ENCODE data around the gene RAPGEF1. TPM values are rescaled to one million over a fixed set of nuclear protein-coding genes. Genes with fewer than 3 reads are reported as not detected.

Gene RAPGEF1
- total RNA-seq, 3 donors from 2014 or later = 67.1 to 103 (median 84.2) TPM

DNA sequence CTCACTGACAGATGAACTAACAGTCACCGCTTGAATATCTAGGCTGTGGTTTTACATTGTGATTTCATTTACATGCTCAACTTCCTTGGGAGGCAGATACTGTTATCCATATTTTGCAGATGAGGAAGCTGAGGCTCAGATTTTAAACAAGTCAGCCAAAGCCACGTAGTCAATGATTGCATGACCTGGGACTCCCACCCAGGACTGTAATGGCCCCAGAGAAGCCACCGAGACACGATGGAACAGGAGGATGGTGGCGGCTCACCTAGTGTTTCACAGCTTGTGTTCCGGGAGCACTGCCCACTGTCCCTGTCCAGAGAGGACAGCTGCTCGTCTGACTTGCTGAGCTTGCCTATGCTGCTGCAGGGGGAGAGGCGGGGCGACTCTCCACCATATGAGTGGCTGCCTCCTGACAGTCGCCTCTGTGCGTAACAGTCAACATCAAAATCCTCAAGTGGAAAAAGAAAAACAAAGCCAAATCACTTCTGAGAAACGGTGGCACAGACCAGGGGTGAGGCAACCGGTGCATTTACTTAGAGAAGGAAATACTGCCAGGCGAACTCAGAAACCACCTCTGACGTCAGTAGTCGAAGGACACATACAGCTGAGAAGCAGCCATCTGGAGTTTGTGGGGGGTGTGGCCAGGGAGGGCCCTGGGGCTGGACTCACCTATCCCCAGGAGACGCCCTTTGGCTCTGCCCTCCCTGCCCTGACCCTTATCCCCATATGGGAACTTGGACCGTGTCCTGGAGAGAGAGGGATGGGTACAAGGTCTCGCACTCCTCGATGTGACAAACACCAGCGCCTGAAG, 112.0 kb downstream of the RAPGEF1 start:
- DNase-seq (peak; percentile 89 to 95 (median 94)), ATAC-seq (peak; percentile 94)
- no peak overlapping the region for H3K4me3 ChIP-seq
- H3K9me3 ChIP-seq = no peaks in the 10 kb centered on the region
- no peak for TF ChIP-seq CTCF (IDR thresholded peaks at IDR 0.05)
- no peaks in the 10 kb centered on the region for H3K36me3 ChIP-seq (ENCODE audit: low read depth)
- H3K4me1 ChIP-seq (ENCODE audit: low read depth) = peaks cover 20% of the 10 kb centered on the region
- intact Hi-C loops (cut with DNase I, micrococcal nuclease) = no loop called here

GRCh38 chr9:131627326-131627647, 112.6 kb downstream of the RAPGEF1 start:
- no peak for ATAC-seq
- Histone ChIP-seq H3K4me1 (ENCODE audit: low read depth) (peaks cover 20% of the 10 kb centered on the region), H3K9me3 (no peaks in the 10 kb centered on the region), H3K4me3 (no peak overlapping the region), H3K36me3 (ENCODE audit: low read depth) (no peaks in the 10 kb centered on the region)
- TF ChIP-seq CTCF (IDR thresholded peaks at IDR 0.05) = no peak
- peak in 1 of 3 donors; percentile 39 for DNase-seq
- intact Hi-C loops (cut with DNase I, micrococcal nuclease) = no loop called here

- H3K4me1 ChIP-seq (ENCODE audit: low read depth) = peaks cover 20% of the 10 kb centered on the region
- no peaks in the 10 kb centered on the region for H3K36me3 ChIP-seq (ENCODE audit: low read depth)
- ATAC-seq (no peak), DNase-seq (peak in 1 of 3 donors; percentile 41)
- H3K9me3 ChIP-seq = no peaks in the 10 kb centered on the region
- no peak for TF ChIP-seq CTCF (IDR thresholded peaks at IDR 0.05)
- no peak overlapping the region for H3K4me3 ChIP-seq
- intact Hi-C loops (cut with DNase I, micrococcal nuclease) = no loop called here
Measured at GRCh38 chr9:131625790-131626670, 113.8 kb downstream of the RAPGEF1 start.

GRCh38 chr9:131625508-131625787, 114.4 kb downstream of the RAPGEF1 start:
- peak in 1 of 3 donors; percentile 14 for DNase-seq
- TF ChIP-seq CTCF (IDR thresholded peaks at IDR 0.05) = no peak
- Histone ChIP-seq H3K36me3 (ENCODE audit: low read depth) (no peaks in the 10 kb centered on the region), H3K4me1 (ENCODE audit: low read depth) (peaks cover 20% of the 10 kb centered on the region), H3K9me3 (no peaks in the 10 kb centered on the region), H3K4me3 (no peak overlapping the region)
- intact Hi-C loops (cut with DNase I, micrococcal nuclease) = no loop called here
- ATAC-seq = no peak

GRCh38 chr9:131624636-131625507, 115.0 kb downstream of the RAPGEF1 start:
- peaks cover 15% of the 10 kb centered on the region for H3K4me1 ChIP-seq (ENCODE audit: low read depth)
- no peaks in the 10 kb centered on the region for H3K36me3 ChIP-seq (ENCODE audit: low read depth)
- no peak overlapping the region for H3K4me3 ChIP-seq
- TF ChIP-seq CTCF (IDR thresholded peaks at IDR 0.05) = no peak
- ATAC-seq (no peak), DNase-seq (peak in 1 of 3 donors; percentile 29)
- intact Hi-C loops (cut with DNase I, micrococcal nuclease) = no loop called here
- H3K9me3 ChIP-seq = no peaks in the 10 kb centered on the region

Data from mucosa of descending colon (tissue), 3 donors.